HG03442 (cell line): Measurements from ENCODE around the gene RNF157.

Experiments
- ATAC-seq: cut with Tn5 transposase; IDR thresholded peaks from one replicate; pipeline ENCODE4 v1.9.1; 2021; ENCODE audit warnings: mild to moderate bottlenecking, moderate library complexity; ENCODE audit not compliant: unreplicated experiment

RNF157 gene

DNA sequence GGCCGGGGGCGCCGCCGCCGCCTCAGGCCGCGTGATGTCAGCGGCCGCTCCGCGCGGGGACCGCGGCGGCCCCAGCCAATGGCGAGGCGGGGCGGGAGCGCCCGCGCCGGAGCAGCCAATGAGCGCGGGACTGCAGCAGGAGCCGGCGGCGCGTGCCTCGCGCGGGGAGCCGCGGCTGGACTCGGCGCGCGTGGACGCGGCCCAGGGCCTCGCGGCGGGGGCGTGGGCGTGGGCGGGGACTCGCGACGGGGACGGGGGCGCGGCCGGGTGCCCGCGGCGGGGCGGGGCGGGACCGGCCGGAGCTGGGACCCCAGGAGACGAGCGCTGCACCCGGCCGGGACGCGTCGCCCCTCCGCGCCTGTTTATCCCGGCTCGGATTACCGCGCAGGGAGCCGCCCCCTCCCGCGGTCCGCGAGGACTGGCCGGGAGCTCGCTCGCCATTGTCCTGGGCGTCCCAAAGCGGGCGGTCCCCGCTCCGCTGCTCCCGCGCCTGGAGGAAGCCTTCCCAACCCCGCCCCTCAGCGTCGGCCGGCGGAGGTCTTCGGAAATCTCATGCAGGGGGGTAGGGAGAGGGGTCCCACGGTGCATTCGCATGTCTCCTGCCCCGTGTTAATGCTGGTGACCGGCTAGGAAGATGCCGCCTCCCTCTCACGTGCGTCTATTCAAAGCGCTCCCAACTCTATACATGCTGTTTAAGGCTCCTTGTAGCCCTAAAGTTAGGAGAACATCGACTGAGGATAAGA is at the start of gene RNF157:
RNF157 (minus strand) TSS at position 33 of the 743 bp plus-strand sequence. CDS start 253 bp downstream, outside the sequence.
- ATAC-seq, result peak; percentile 58

GRCh38 chr17:76281573-76282371 is 41.5 kb upstream of the RNF157 start:
- no peak for ATAC-seq

DNA sequence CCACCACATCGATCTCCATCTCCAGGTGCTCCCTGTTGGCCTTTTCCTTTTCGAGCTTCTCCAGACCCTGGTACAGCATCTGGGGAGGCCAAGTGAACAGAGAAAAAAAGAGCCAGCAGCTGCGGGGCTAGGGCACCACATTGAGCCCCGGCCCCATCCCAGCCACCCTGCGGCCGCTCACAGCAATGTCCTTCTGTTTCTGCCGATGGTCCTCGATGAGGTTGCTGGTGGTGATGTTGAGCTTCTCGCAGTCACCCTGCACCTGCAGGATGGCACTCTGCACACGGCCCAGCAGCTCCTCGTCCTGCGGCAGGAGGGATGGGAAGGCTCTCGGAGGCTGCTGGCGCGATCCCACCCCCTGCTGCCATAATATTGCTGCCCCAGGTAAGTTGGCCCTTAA is 40.4 kb upstream of the RNF157 start:
- no peak for ATAC-seq

- no peak for ATAC-seq
These were observed 39.5 kb upstream of the RNF157 start for GRCh38 chr17:76279742-76280287.

DNA sequence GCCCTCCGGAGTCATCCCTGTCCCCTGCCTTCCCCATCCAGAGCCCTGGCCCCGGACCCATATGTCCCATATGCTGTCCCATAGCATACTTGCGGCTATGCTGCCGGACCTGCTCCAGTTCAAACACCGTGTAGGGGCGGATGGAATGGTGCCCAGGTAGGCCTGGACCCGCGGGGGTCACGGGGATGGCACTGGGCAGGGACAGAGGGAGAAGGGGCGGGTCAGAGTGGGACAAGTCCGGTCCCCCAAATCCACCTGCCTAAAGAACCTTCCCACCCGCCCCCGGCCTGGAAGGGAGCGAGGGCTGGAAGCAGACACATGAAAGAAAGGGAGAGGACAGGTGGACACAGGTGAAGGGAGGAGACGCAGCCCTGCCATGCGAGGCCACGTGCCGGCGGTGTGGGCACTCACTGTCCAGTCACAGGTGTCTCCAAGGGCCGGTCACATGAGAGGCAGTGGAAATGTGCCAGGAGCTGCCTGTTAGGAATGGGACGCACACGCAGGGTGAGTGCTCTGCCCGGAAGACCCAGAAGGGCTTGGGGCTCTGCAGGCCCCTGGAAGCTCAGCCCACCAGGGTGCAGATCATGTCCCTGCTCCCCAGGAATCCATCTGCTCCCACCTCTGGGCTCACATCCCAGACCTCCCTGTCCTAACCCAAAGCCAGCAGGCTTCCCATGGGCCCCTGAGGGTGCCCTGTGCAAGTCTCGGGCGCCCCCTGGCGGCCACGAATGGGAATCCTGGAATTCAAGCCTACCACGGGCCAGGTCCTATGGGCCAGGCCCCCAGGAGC is 38.9 kb upstream of the RNF157 start:
- no peak for ATAC-seq

GRCh38 chr17:76278268-76278908 is 38.1 kb upstream of the RNF157 start:
- ATAC-seq, result no peak

DNA sequence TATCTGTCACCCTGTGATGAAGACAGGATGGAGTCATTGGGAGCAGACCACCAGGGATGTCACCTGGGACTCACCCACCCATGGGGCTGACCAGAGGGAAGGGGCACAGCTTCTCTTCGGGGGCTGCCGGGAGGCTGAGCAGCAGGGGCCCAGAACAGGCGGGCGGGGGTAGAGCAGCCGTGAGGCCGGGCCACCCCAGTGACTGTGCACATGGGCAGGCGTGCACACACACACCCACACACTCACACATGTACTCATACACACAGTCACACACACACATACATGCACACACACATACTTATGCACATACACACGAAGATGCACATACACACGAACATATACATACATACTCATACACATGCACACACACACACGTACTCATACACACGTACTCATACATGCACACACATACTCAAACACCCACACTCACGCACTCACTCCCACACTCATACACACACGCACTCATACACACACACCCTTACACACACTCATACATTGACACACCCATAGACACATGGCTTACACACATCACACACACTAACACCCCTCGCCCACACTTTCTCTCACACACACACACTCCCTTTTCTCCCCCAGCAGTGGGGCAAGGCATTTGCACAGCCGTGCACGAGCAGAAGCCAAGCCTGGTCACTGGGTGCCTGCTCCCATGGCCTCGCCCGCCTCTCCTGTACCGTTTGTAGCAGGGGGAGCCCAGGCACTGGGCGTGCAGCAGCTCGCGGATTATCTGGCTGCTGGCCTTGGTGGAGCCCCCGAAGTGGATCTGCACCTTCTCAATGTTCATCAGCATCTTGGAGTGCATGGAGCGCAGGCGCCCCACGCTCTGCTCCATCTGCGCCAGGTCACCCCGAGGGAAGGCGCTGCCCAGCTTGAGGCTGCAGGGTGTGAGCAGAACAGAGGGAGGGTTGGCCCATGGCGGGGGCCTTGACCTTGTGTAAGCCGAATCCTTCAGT is 37.3 kb upstream of the RNF157 start:
- ATAC-seq, result no peak

DNA sequence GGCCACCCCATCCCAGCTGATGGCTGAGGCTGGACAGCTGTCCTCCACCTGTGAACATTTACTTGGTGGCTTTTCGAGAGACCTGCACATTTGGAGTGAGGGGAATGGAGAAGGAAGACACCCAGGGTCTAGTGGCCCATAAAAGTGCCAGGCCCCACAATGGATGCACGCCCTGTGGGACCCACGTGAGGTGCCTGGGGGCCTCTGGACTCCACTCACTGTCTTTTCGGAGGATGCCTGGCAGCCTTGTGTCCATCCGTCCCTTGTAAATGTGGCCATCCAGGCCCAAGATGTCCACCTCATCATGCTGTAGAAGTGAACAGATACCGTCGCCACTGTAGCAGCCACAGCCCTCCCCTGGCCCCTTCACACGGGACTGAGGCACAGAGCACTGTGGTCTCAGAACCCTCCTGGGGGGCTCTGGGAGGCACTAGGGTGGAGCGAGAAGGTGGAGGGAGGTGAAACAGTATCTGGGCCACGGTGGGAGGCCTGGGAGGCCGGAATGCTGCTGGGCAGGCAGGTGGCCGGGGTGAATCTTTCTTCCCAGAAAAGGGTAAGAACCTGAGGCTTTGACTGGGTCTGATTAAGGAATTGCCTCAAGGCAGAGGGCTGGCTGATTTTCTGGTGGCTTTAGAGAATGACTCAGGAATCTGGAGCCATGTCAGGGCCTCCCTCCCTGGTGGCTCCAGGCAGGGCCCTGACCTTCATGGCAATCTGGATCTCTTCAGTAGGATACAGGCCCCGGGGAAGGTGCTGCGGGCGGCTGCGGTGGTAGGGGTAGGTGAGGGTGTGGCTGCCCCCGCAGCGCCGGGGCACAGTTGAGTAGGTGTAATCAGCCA is 36.4 kb upstream of the RNF157 start:
- ATAC-seq, result no peak

DNA sequence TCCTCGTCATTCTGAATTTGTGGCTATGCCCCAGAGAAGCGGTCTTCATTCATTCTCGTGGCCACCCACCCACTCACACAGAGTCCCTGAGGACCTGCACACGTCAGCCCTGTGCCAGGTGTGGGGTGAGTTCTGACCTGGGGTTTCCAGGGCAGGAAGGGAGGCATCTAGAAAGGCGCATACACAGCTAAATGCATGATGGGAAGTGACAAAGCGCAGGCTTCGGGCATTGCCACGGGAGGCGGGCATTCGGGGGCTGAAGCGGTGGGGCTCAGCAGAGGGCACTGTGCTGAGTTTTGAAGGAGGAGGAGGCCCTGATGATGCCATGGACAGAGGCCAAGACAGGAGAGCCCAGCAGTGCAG is 35.8 kb upstream of the RNF157 start:
- ATAC-seq, result no peak

DNA sequence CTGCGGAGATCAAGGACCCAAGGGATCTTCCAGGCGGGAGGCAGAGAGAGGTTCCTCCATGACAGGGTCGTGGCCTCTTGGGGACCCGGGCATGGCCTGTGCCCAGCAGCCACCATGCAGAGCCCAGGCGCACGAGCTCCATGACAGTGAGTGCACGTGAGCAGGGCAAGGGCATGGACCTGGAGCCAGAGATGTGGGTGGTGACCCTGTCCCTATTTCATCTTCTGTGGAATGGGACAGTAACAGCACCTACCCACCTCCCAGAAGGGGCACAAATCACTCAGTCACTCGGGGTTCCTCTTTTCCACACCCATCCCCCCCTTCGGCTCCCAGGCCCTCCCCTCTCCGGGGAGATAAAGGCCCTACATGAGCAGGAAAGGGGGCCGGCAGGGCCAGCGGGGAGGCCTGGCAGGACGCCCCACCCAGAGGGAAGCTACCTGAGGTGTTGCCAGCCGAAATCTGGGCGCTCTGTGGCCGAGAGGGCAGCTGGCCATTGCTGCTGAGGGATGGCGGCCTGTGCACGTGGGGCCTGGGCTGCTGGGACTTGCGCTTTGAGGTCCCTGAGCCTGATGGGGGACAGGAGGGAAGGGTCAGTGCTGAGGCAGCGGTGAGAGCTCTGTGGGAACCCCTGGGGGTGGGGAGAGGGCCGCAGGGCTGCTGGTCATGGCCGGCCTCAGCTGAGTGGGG is 35.2 kb upstream of the RNF157 start:
- no peak for ATAC-seq

DNA sequence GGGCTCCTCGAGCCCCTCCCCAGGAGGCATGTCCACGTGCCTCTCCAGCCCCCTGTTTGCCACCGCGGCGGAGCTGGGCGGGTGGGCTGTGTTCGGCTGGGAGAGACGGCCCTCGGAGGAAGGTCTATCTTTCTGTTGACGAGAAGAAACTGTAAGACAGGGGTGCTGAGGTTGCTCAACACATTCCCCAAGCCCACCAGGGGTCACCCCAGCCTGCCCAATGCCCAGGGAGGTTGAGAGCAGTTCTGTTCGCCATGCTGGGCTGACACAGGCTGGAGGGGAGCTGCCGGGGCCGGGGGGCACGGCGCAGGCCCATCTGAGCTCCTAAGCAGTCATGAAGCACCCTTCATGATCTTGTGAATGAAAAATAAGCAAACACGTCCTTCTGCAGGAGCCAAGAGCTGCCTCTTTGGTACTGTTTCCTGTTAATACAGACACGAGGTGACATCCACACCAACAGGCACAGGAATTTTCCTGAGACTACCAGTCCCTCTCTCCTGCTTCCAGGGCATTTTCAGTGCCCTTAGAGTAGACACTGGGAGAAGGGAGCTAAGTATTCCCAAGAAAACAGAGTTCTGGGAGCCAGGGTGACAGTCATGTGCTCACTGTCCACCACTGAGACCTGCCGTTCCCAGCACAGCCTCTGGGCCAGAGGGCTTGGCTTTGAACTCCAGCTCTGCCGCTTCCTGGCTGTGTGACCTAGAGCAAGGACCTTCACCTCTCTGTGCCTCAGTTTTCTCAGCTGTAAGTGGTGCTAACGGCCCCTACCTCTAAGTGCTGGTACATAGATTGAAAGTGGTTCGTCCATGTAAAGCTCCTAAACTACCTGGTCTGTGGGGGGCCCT is 34.0 kb upstream of the RNF157 start:
- no peak for ATAC-seq

DNA sequence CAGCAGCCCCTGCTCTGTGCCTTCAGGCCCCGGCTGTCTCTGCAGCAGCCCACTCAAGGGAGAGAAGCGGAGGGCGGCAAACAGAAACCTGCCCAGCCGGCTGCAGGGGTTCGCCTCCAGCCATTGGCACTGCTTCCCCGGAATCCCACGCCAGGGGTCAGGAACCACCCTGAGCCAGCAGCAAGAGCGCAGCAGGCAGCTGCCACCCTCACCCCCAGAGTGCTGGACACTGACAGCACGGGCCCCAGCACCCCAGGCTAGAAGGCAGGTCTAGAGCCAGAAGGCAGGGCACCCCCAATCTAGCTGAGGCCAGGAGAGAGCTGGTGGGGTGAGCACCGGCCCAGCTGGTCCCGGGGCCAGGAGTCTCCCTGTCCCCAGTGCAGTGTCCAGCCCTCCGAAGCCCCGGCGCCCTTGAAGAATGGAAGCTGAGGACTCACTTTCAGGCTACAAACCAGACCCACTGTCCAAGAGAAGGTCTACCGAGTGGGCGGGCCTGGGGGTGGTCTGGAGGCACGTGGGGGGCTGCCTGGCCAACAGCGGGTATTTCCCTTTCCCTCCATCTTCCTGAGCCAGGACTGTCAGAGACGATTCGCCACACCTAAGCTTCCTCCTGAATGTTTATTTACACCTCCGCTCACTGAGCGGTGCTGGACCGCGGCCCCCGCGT is 33.3 kb upstream of the RNF157 start:
- no peak for ATAC-seq

DNA sequence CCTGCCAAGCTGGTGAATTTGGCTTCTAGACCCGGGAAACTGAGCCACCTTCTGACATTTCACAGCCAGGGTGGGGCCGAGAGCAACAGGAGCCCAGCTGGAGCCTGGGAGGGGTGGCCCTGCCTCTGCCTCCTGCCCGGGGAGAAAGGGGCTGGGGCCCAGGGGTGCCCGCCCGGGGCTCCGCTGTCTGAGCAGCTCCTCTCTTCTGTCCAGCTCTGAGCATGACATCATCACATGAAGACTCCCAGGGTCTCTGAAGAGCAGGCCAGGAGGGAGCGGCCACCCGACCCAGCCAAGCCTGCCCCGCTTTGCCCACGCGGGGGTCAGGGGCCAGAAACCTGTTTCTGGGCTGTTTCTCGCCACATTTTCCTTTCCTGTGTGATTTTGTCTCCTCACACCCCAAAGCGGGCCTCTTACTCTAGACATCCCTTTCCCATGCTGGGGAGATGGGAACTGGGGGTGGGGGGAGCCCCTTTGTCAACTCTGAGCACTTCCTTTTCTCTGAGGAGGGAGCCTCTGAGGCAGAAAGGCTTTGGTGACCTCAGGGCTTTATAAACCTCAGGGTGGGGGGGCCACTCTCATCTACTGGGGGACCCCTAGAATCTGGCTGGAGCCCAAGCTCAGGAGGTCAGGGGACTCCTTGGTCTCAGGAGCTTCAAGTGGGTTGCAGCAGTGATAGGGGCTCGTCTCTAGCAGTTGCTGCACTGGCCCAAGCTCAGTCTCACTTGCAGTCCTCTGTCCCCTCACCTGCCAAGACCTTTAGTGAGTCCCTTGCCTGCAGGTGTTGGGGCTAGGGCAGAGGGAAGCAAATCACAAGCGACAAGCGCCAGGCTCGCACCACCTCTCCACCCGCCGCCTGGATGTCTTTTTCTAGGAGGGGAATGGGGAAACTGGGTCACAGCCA is 32.5 kb upstream of the RNF157 start:
- peak; percentile 18 for ATAC-seq

DNA sequence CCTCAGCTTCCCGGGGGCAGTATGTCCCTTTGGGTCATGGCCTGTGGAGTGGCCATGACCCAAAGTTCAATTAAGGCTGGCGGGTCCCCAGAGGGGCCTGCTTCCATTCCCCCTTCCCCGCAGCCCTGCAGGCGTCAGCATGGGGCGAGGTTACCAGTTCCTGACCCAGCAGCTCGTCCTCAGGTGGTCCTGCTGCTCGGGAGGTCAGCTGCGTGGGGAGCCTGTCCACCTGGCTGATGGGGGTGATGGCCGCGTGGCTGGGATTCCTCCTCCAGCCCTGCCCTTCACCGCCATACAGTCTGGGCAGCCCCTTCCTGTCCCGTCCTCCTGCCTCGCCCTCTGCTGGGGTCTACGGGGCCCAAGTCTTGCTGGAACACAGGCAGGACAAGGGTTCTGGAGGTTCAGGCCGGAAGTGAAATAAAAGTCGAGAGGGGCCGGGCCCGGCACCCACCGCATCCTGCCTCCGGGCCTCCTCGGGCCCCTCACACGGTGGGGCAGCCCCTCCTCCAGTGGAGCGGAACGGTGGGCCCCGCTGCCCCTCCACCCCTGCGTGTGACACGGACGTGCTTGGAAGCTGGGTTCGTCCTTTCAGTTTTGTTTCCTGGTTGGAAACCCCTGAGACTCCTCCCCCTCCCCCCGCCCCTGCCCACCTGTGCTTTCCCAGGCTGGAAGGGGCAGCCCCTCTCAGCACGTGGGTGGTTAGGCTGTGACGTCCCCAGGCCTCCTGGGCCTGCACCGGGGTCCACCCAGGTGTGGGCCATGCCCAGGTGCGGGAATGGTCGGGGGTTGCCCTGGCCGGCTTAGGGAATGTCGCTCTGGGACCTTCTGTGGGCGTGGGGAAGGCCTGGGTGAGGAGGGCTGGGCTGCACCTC is 31.6 kb upstream of the RNF157 start:
- ATAC-seq, result peak; percentile 43
